Muscle of back (tissue), 11 donors: ENCODE measurements around the gene PRSS21. TPM values are rescaled to one million over a fixed set of nuclear protein-coding genes. Genes with fewer than 3 reads are reported as not detected.

Experiments used
- DNase-seq, 3 donors: peaks; one replicate each; pipeline versions ENCODE4 v3.0.0 to v3.0.0-alpha.2; 2013
- polyA plus RNA-seq, 10 donors: library from polyadenylated mRNA; unstranded; fragments of 120-200 nt; gene quantifications; one replicate each; pipeline ENCODE4 v1.2.1, GENCODE V29; 2013; ENCODE audit not compliant: insufficient read length in 10 of 10

The PRSS21 gene
- polyA plus RNA-seq, 10 donors: 0.24 to 0.53 (median 0.31) TPM; not detected in 7

DNA sequence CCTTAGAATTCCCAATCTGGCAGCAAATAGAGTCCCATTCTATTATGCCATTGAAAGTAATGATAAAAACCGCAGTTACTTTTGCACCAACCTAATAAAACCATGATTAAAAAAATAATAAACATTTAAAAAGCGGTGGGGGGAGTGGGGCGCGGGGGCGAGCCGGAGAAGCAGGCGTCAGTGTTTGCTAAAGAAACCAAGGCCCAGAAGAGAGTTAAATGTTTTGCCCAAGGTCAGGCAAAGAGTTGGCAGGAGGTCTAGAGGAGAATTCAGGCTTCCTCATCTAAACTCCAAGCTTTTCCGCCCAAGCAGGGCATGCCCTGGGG is 50.6 kb downstream of the PRSS21 start:
- no peak for DNase-seq

DNA sequence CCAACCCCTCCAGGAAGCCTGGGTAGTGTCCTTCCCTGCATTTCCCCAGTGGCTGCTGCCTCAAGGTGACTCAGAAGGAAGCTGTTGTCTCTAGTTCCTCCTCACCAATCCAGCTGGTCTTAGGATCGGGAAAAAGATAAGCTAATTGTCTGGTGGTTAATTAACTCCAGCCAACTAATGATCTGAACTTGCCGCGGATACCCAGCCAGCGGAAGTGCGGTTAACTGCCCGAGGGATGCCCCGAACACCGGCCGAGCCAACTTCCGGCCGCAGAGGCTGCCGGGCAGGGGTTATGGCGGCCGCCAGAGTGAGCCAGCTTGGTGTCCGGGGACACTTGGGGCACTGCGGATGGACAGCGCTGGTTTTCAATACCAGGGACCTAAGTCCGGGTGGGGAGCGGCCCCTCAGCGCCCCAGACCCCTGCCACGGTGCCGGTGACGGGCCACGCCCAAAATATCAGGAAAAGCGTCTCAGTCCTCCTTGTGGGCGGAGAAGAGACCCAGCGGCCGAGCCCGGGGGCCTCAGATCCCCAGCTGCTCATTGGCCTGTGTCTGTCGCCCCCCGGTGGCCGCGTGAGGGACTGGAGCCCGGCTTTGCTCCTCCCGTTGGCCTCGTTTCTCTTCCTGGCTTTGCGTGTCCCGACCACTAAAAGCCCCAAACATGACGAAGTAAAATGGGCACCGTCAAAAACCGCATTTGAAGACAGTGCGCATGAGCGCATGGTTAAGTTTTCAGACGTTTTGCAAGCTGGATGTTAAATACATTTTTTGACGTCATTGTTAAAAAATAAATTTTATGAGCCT is 51.2 kb downstream of the PRSS21 start:
- DNase-seq: peak; percentile 90 to 97 (median 92)

Other genes with a start within 250 kb of the PRSS21 start
- gene KCTD5, start 134.7 kb upstream of the PRSS21 start, polyA plus RNA-seq: 10 to 100 TPM; 18.5 to 22.9 (median 20.6) TPM
- gene PRSS27, start 97.0 kb upstream of the PRSS21 start, polyA plus RNA-seq: 1 to 10 TPM in 6 of 10 donors, under 1 TPM in 4; 0.86 to 1.6 (median 1.2) TPM
- gene SRRM2, start 64.6 kb upstream of the PRSS21 start, polyA plus RNA-seq: 100 to 1,000 TPM; 351 to 593 (median 450) TPM
- 100 to 1,000 TPM; 126 to 207 (median 146) TPM for gene ELOB, start 40.0 kb upstream of the PRSS21 start, polyA plus RNA-seq
- not detected for gene PRSS33, start 29.7 kb upstream of the PRSS21 start, polyA plus RNA-seq
- not detected for gene PRSS41, start 18.8 kb upstream of the PRSS21 start, polyA plus RNA-seq
- under 1 TPM in 9 of 10 donors, not detected in 1; 0.24 to 0.90 (median 0.56) TPM for gene ZG16B, start 13.1 kb downstream of the PRSS21 start, polyA plus RNA-seq
- under 1 TPM in 2 of 10 donors, not detected in 8; 0.83 to 0.94 TPM for gene PRSS22, start 40.9 kb downstream of the PRSS21 start, polyA plus RNA-seq
- 10 to 100 TPM; 10.4 to 20.2 (median 15.5) TPM for gene FLYWCH2, start 66.0 kb downstream of the PRSS21 start, polyA plus RNA-seq
- 10 to 100 TPM; 10.7 to 25.3 (median 17.2) TPM for gene FLYWCH1, start 94.7 kb downstream of the PRSS21 start, polyA plus RNA-seq
- 10 to 100 TPM in 2 of 10 donors, 1 to 10 TPM in 8; 1.7 to 27.6 (median 5.6) TPM for gene KREMEN2, start 147.0 kb downstream of the PRSS21 start, polyA plus RNA-seq
- 10 to 100 TPM in 1 of 10 donors, 1 to 10 TPM in 9; 4.9 to 13.2 (median 7.2) TPM for gene PAQR4, start 152.1 kb downstream of the PRSS21 start, polyA plus RNA-seq
- gene PKMYT1, start 163.2 kb downstream of the PRSS21 start, polyA plus RNA-seq: 10 to 100 TPM in 4 of 10 donors, 1 to 10 TPM in 6; 5.8 to 23.0 (median 9.5) TPM
- 1 to 10 TPM in 7 of 10 donors, under 1 TPM in 3; 0.45 to 2.6 (median 1.3) TPM for gene CLDN9, start 195.7 kb downstream of the PRSS21 start, polyA plus RNA-seq
- gene CLDN6, start 200.9 kb downstream of the PRSS21 start, polyA plus RNA-seq: 1 to 10 TPM in 2 of 10 donors, under 1 TPM in 7, not detected in 1; 0.16 to 6.3 (median 0.31) TPM
- gene TNFRSF12A, start 203.1 kb downstream of the PRSS21 start, polyA plus RNA-seq: 10 to 100 TPM; 21.3 to 91.8 (median 36.6) TPM
- gene HCFC1R1, start 206.7 kb downstream of the PRSS21 start, polyA plus RNA-seq: 100 to 1,000 TPM in 8 of 10 donors, 10 to 100 TPM in 2; 68.2 to 157 (median 121) TPM
- 10 to 100 TPM; 15.9 to 26.9 (median 19.8) TPM for gene THOC6, start 206.8 kb downstream of the PRSS21 start, polyA plus RNA-seq
- under 1 TPM in 6 of 10 donors, not detected in 4; 0.07 to 0.82 (median 0.11) TPM for gene BICDL2, start 219.7 kb downstream of the PRSS21 start, polyA plus RNA-seq
- 1 to 10 TPM; 1.1 to 3.0 (median 1.8) TPM for gene MMP25, start 229.3 kb downstream of the PRSS21 start, polyA plus RNA-seq
- gene IL32, start 248.4 kb downstream of the PRSS21 start, polyA plus RNA-seq: 100 to 1,000 TPM in 6 of 10 donors, 10 to 100 TPM in 4; 43.8 to 181 (median 123) TPM